ENCODE results near the gene IRF3. TPM values are rescaled to one million over a fixed set of nuclear protein-coding genes. Genes with fewer than 3 reads are reported as not detected.

Gene IRF3, protein sequence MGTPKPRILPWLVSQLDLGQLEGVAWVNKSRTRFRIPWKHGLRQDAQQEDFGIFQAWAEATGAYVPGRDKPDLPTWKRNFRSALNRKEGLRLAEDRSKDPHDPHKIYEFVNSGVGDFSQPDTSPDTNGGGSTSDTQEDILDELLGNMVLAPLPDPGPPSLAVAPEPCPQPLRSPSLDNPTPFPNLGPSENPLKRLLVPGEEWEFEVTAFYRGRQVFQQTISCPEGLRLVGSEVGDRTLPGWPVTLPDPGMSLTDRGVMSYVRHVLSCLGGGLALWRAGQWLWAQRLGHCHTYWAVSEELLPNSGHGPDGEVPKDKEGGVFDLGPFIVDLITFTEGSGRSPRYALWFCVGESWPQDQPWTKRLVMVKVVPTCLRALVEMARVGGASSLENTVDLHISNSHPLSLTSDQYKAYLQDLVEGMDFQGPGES
- total RNA-seq (100 to 1,000 TPM; 118 to 127 TPM), polyA plus RNA-seq (81.7 TPM)

DNA sequence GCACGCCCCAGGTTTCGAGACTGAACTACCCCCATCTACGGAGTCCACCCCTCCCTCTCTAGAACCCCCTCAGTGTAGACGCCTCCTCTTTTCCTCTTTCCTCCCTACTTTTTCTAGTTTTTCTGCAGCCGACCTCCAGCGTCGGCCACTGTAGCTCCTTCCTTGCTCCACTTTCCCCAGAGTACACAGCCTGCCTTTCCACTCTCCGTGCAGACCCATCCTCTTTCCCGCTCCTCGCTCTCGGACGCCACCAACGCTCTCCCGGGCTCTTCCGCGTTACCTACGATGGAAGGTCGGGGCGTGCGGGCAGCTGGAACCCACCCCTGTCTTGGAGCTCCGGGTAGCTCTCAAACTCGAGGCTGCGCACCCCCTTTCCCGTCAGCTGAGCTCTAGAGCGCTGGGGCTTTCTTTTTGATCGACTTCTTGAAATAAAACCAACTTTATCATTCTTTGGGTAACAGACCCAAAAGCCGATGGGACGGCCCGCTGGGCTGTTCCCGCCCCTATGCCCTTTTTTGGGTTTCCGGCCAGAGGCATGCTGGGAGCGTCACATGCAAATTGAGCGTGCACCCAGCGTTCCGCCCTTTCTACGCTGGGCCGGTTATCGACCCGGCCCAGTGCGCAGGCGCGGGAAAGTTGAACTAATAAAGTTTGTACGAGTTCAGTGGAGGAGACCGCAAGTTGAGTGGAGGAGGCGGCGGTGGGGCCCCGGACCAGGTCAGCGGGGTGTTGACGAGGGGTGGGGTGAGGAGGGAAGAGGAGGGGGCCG lies at the start of gene IRF3, which contains the start of gene BCL2L12:
Gene IRF3 (minus strand): TSS at position 507 of the 769 bp plus-strand sequence. CDS start 1,019 bp downstream, outside the sequence.
Gene BCL2L12 (plus strand): TSS at position 583 of the 769 bp plus-strand sequence. CDS start 760 bp downstream, outside the sequence.
- peaks cover 0 to 55% (median 0%) of the 10 kb centered on the region in 3 donors for H3K36me3 Mint-ChIP-seq
- H3K27me3 Mint-ChIP-seq = no peaks in the 10 kb centered on the region
- POLR2A ChIA-PET = interaction anchor here (0.6 to 3.9 kb wide), 12 partner anchors 9 to 897 kb away, joined by 3 to 61 read pairs (median 6); partner anchors contain the start of genes NOSIP, PRMT1, PRRG2 and RRAS

DNA sequence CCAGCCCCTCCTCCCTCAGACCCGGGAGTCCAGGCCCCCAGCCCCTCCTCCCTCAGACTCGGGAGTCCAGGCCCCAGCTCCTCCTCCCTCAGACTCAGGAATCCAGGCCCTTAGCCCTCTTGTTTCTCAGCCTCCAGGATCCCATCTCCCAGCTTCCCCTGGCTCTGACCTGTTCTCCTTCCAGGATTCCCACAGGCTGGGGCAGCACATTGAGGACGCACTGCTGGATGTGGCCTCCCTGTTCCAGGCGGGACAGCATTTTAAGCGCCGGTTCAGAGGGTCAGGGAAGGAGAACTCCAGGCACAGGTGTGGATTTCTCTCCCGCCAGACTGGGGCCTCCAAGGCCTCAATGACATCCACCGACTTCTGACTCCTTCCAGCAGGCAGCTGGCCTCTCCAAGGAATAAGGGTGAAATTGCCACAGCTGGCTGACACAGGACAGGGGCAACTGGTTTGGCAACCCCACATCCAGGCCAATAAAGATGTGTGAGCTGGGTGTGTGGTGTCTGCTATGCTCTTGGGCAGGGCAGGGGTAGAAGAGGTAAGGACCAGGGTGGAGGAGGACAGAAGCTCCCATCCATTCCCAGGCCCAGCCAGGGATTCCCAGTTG lies 47.7 kb upstream of the IRF3 start:
- ChIA-PET POLR2A (interaction anchor here (0.5 to 0.6 kb wide), 2 partner anchors 173 to 833 kb away, joined by 3 to 4 read pairs; no protein-coding TSS in a partner anchor), CTCF (no interaction called here)
- Histone ChIP-seq H3K27me3 (ENCODE audit: insufficient read depth, low read length, poor library complexity, severe bottlenecking) (no peaks in the 10 kb centered on the region), H3K4me1 (ENCODE audit: insufficient read depth, low read length) (peaks cover 7% of the 10 kb centered on the region), H3K9me3 (ENCODE audit: low read length) (no peaks in the 10 kb centered on the region), H3K4me3 (ENCODE audit: low read length) (no peak overlapping the region), H3K27ac (ENCODE audit: low read depth, low read length) (no peak overlapping the region), H3K36me3 (ENCODE audit: insufficient read depth, low read length) (no peaks in the 10 kb centered on the region)
- H3K36me3 Mint-ChIP-seq = peaks cover 0 to 10% (median 1%) of the 10 kb centered on the region in 3 donors
- no peak overlapping the region for H3K4me3 Mint-ChIP-seq
- no peaks in the 10 kb centered on the region for H3K9me3 Mint-ChIP-seq
- peaks cover 4 to 5% of the 10 kb centered on the region in 2 donors for H3K27me3 Mint-ChIP-seq
- DNase-seq = no peak
- peaks cover 7 to 10% (median 8%) of the 10 kb centered on the region in 3 donors for H3K4me1 Mint-ChIP-seq
- peak overlapping the region in 1 of 8 donors; percentile 90 for H3K27ac Mint-ChIP-seq

More for the DNA sequence above, at the start of gene IRF3, which contains the start of gene BCL2L12:
- H3K4me1 ChIP-seq (ENCODE audit: insufficient read depth, low read length) = peaks cover 29% of the 10 kb centered on the region
- Mint-ChIP-seq H3K27ac (peak within 1 kb of the TSS; percentile 74 to 100 (median 98)), H3K4me1 (peaks cover 28 to 44% (median 40%) of the 10 kb centered on the region in 3 donors), H3K9me3 (no peaks in the 10 kb centered on the region), H3K4me3 (peak within 1 kb of the TSS; percentile 95 to 99 (median 97))
- CTCF ChIA-PET = interaction anchor here (1.6 to 3.7 kb wide), 3 partner anchors 9 to 118 kb away, joined by 4 to 26 read pairs (median 13); partner anchors contain the start of genes RRAS and SCAF1
- peak; percentile 98 to 100 (median 100) for DNase-seq
- no peaks in the 10 kb centered on the region for H3K9me3 ChIP-seq (ENCODE audit: low read length)
- H3K27ac ChIP-seq (ENCODE audit: low read depth, low read length) = peak within 1 kb of the TSS; percentile 77
- H3K27me3 ChIP-seq (ENCODE audit: insufficient read depth, low read length, poor library complexity, severe bottlenecking) = no peaks in the 10 kb centered on the region
- peak within 1 kb of the TSS; percentile 99 for H3K4me3 ChIP-seq (ENCODE audit: low read length)
- H3K36me3 ChIP-seq (ENCODE audit: insufficient read depth, low read length) = peaks cover 16% of the 10 kb centered on the region

GRCh38 chr19:49712397-49712859 lies 46.8 kb upstream of the IRF3 start:
- Mint-ChIP-seq H3K36me3 (peaks cover 0 to 7% (median 0%) of the 10 kb centered on the region in 3 donors), H3K4me1 (peaks cover 3 to 5% (median 4%) of the 10 kb centered on the region in 3 donors), H3K27ac (no peak overlapping the region), H3K9me3 (no peaks in the 10 kb centered on the region), H3K4me3 (no peak overlapping the region), H3K27me3 (peaks cover 4 to 5% of the 10 kb centered on the region in 2 donors)
- no peak overlapping the region for H3K4me3 ChIP-seq (ENCODE audit: low read length)
- ChIA-PET POLR2A (interaction anchor here (0.6 kb wide), 1 partner anchor 172 kb away, joined by 4 read pairs; no protein-coding TSS in a partner anchor), CTCF (no interaction called here)
- no peaks in the 10 kb centered on the region for H3K36me3 ChIP-seq (ENCODE audit: insufficient read depth, low read length)
- no peak overlapping the region for H3K27ac ChIP-seq (ENCODE audit: low read depth, low read length)
- no peaks in the 10 kb centered on the region for H3K4me1 ChIP-seq (ENCODE audit: insufficient read depth, low read length)
- no peak for DNase-seq
- no peaks in the 10 kb centered on the region for H3K9me3 ChIP-seq (ENCODE audit: low read length)
- no peaks in the 10 kb centered on the region for H3K27me3 ChIP-seq (ENCODE audit: insufficient read depth, low read length, poor library complexity, severe bottlenecking)

GRCh38 chr19:49710372-49710951 lies 44.8 kb upstream of the IRF3 start:
- no peaks in the 10 kb centered on the region for H3K36me3 ChIP-seq (ENCODE audit: insufficient read depth, low read length)
- peak overlapping the region in 1 of 8 donors; percentile 29 for H3K27ac Mint-ChIP-seq
- H3K36me3 Mint-ChIP-seq = peaks cover 0 to 5% (median 0%) of the 10 kb centered on the region in 3 donors
- H3K27me3 ChIP-seq (ENCODE audit: insufficient read depth, low read length, poor library complexity, severe bottlenecking) = no peaks in the 10 kb centered on the region
- no peaks in the 10 kb centered on the region for H3K9me3 Mint-ChIP-seq
- H3K4me1 ChIP-seq (ENCODE audit: insufficient read depth, low read length) = no peaks in the 10 kb centered on the region
- no peak overlapping the region for H3K4me3 Mint-ChIP-seq
- POLR2A ChIA-PET = interaction anchor here (0.6 kb wide), 1 partner anchor 62 kb away, joined by 3 read pairs; no protein-coding TSS in a partner anchor
- H3K4me1 Mint-ChIP-seq = no peaks in the 10 kb centered on the region
- H3K27ac ChIP-seq (ENCODE audit: low read depth, low read length) = no peak overlapping the region
- no peaks in the 10 kb centered on the region for H3K9me3 ChIP-seq (ENCODE audit: low read length)
- CTCF ChIA-PET = no interaction called here
- no peak for DNase-seq
- H3K27me3 Mint-ChIP-seq = peaks cover 5 to 7% of the 10 kb centered on the region in 2 donors
- no peak overlapping the region for H3K4me3 ChIP-seq (ENCODE audit: low read length)

DNA sequence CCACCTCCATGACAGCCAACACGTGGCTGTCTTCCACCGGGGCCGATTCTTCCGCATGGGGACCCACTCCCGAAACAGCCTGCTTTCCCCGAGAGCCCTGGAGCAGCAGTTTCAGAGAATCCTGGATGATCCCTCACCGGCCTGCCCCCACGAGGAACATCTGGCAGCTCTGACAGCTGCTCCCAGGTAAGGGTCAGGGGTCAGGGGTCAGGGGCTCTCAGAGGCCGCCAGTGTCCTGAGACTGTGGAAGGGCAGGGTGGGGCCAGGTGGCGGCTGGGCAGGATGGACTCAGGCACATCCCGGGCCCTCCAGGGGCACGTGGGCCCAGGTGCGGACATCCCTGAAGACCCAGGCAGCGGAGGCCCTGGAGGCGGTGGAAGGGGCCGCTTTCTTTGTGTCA lies 40.3 kb upstream of the IRF3 start:
- Mint-ChIP-seq H3K9me3 (no peaks in the 10 kb centered on the region), H3K4me1 (no peaks in the 10 kb centered on the region), H3K4me3 (no peak overlapping the region), H3K27ac (no peak overlapping the region), H3K36me3 (peaks cover 0 to 5% (median 0%) of the 10 kb centered on the region in 3 donors), H3K27me3 (peaks cover 5 to 11% of the 10 kb centered on the region in 2 donors)
- ChIA-PET CTCF (no interaction called here), POLR2A (no interaction called here)
- H3K36me3 ChIP-seq (ENCODE audit: insufficient read depth, low read length) = no peaks in the 10 kb centered on the region
- no peak overlapping the region for H3K27ac ChIP-seq (ENCODE audit: low read depth, low read length)
- H3K4me1 ChIP-seq (ENCODE audit: insufficient read depth, low read length) = no peaks in the 10 kb centered on the region
- DNase-seq = no peak
- H3K27me3 ChIP-seq (ENCODE audit: insufficient read depth, low read length, poor library complexity, severe bottlenecking) = no peaks in the 10 kb centered on the region
- H3K4me3 ChIP-seq (ENCODE audit: low read length) = no peak overlapping the region
- H3K9me3 ChIP-seq (ENCODE audit: low read length) = no peaks in the 10 kb centered on the region

- no peak overlapping the region for H3K4me3 Mint-ChIP-seq
- Histone ChIP-seq H3K4me3 (ENCODE audit: low read length) (no peak overlapping the region), H3K27ac (ENCODE audit: low read depth, low read length) (no peak overlapping the region), H3K36me3 (ENCODE audit: insufficient read depth, low read length) (no peaks in the 10 kb centered on the region), H3K27me3 (ENCODE audit: insufficient read depth, low read length, poor library complexity, severe bottlenecking) (no peaks in the 10 kb centered on the region), H3K4me1 (ENCODE audit: insufficient read depth, low read length) (no peaks in the 10 kb centered on the region), H3K9me3 (ENCODE audit: low read length) (no peaks in the 10 kb centered on the region)
- no peaks in the 10 kb centered on the region for H3K4me1 Mint-ChIP-seq
- peaks cover 0 to 1% (median 0%) of the 10 kb centered on the region in 3 donors for H3K36me3 Mint-ChIP-seq
- ChIA-PET CTCF (interaction anchor here (0.9 kb wide), 1 partner anchor 13 kb away, joined by 3 read pairs; no protein-coding TSS in a partner anchor), POLR2A (no interaction called here)
- H3K27me3 Mint-ChIP-seq = peaks cover 2 to 9% of the 10 kb centered on the region in 2 donors
- H3K9me3 Mint-ChIP-seq = no peaks in the 10 kb centered on the region
- H3K27ac Mint-ChIP-seq = no peak overlapping the region
- DNase-seq = no peak
These were observed 39.4 kb upstream of the IRF3 start for GRCh38 chr19:49704888-49705642.
